Activated naive CD4-positive, alpha-beta T cell (primary cell): ENCODE data around the gene MAP3K2.
"Not testable (repeated sequence)": the region's sequence is repeated elsewhere in the genome, so short reads cannot be mapped to it uniquely, and the experiment has no call there.

Experiments
- DNase-seq, 4 experiments: peaks; one replicate each; lab custom pipeline; 2025; lab: John Stamatoyannopoulos, UW

MAP3K2 gene

GRCh38 chr2:127382831-127383230, 4.9 kb downstream of the MAP3K2 start:
- no peak for DNase-seq

GRCh38 chr2:127381762-127382161, 6.0 kb downstream of the MAP3K2 start:
- no peak for DNase-seq

GRCh38 chr2:127379712-127380355, 7.9 kb downstream of the MAP3K2 start:
- DNase-seq: no peak

GRCh38 chr2:127378720-127379119, 9.1 kb downstream of the MAP3K2 start:
- DNase-seq: no peak

GRCh38 chr2:127377262-127377661, 10.5 kb downstream of the MAP3K2 start:
- DNase-seq: no peak

- no peak for DNase-seq
Measured at GRCh38 chr2:127376257-127376656, 11.5 kb downstream of the MAP3K2 start.

- no peak for DNase-seq
Measured at GRCh38 chr2:127373362-127374083, 14.3 kb downstream of the MAP3K2 start.

- DNase-seq: no peak
Measured at GRCh38 chr2:127371037-127371436, 16.7 kb downstream of the MAP3K2 start.

GRCh38 chr2:127370010-127370409, 17.8 kb downstream of the MAP3K2 start:
- no peak for DNase-seq

- no peak for DNase-seq
Measured at GRCh38 chr2:127365211-127365643, 22.5 kb downstream of the MAP3K2 start.

GRCh38 chr2:127362971-127363370, 24.8 kb downstream of the MAP3K2 start:
- DNase-seq: no peak

GRCh38 chr2:127361929-127362885, 25.6 kb downstream of the MAP3K2 start:
- no peak for DNase-seq

- DNase-seq: no peak
Measured at GRCh38 chr2:127360242-127360641, 27.5 kb downstream of the MAP3K2 start.

GRCh38 chr2:127359520-127359919, 28.3 kb downstream of the MAP3K2 start:
- no peak for DNase-seq

GRCh38 chr2:127358971-127359370, 28.8 kb downstream of the MAP3K2 start:
- DNase-seq: no peak

GRCh38 chr2:127358044-127358443, 29.7 kb downstream of the MAP3K2 start:
- DNase-seq: no peak

- DNase-seq: no peak
Measured at GRCh38 chr2:127357591-127357990, 30.2 kb downstream of the MAP3K2 start.

GRCh38 chr2:127356531-127356930, 31.2 kb downstream of the MAP3K2 start:
- no peak for DNase-seq

GRCh38 chr2:127355407-127356008, 32.3 kb downstream of the MAP3K2 start:
- DNase-seq: no peak

- DNase-seq: not testable (repeated sequence)
Measured at GRCh38 chr2:127353873-127354676, 33.7 kb downstream of the MAP3K2 start.

- not testable (repeated sequence) for DNase-seq
Measured at GRCh38 chr2:127353223-127353622, 34.6 kb downstream of the MAP3K2 start.
